Prostate gland (tissue), 2 donors: ENCODE measurements around the gene TANC1. TPM values are rescaled to one million over a fixed set of nuclear protein-coding genes. Genes with fewer than 3 reads are reported as not detected.

Source experiments
- DNase-seq: peaks from one replicate; pipeline ENCODE4 v3.0.0-alpha.2; 2019; ENCODE audit warnings: low spot score
- H3K27ac ChIP-seq, 2 donors: fragments of 200-600 bp; sonication (generic); 2 replicates each; pipeline ENCODE4 v1.5.1; 2017 to 2019
- H3K27me3 ChIP-seq: fragments of 200-600 bp; sonication (generic); replicated peaks from 2 replicates; pipeline ENCODE4 v1.5.1; 2019; ENCODE audit not compliant: insufficient read depth
- H3K36me3 ChIP-seq, 2 donors: fragments of 200-600 bp; sonication (generic); 1 replicate in 1 of 2; 2 replicates in 1 of 2; pipeline versions ENCODE4 v1.5.1 to v1.8.1; 2017 to 2019
- H3K4me1 ChIP-seq: fragments of 200-600 bp; sonication (generic); replicated peaks from 2 replicates; pipeline ENCODE4 v1.5.1; 2019
- H3K4me3 ChIP-seq, 2 donors: fragments of 200-600 bp; sonication (generic); 2 replicates each; pipeline ENCODE4 v1.5.1; 2017 to 2019
- H3K9me3 ChIP-seq: fragments of 200-600 bp; sonication (generic); 2 replicates; pipeline ENCODE4 v1.5.1; 2017
- CTCF ChIP-seq, 4 experiments: fragments of 200-600 bp in 2 of 4; fragments of 450-650 bp in 2 of 4; sonication (generic) in 2 of 4; IDR thresholded peaks; 1 replicate in 3 of 4; 2 replicates in 1 of 4; pipeline ENCODE4 v1.5.1; 2016 to 2019; ENCODE audit warnings: antibody characterized with exemption in 4 of 4, mild to moderate bottlenecking in 2 of 4, moderate library complexity in 2 of 4
- POLR2A ChIP-seq: fragments of 450-650 bp; IDR thresholded peaks from one replicate; pipeline ENCODE4 v1.6.1; 2016; ENCODE audit warnings: antibody characterized with exemption, mild to moderate bottlenecking
- POLR2AphosphoS5 ChIP-seq: sonication (generic); formaldehyde crosslinking; IDR thresholded peaks from one replicate; pipeline ENCODE4 v1.6.1; 2017; ENCODE audit warnings: antibody characterized with exemption
- WGBS: methylation state at CpG from one replicate; pipeline ENCODE4 v1.1.5; 2018; 5-methylcytosine and 5-hydroxymethylcytosine counted together
- intact Hi-C: fragments of 100-400 bp; cut with DNase I; formaldehyde crosslinking; loops from one replicate; pipeline ENCODE4 v1.14.2; 2022
- total RNA-seq, 2 donors: library from RNA; depleted of rRNA; stranded (reverse); fragments of >200 nt; gene quantifications; one replicate each; pipeline ENCODE4 v1.1.0, GENCODE V29; 2016

TANC1 gene
- total RNA-seq, 2 donors from 2014 or later, result 33.5 to 39.7 TPM

- DNase-seq, result no peak
- 57% methylated on average over 5 of the region's 5 CpGs for WGBS
- H3K4me3 ChIP-seq, result no peak overlapping the region
- no peak for TF ChIP-seq POLR2AphosphoS5
- no peak for TF ChIP-seq POLR2A
- no peak for TF ChIP-seq CTCF (IDR thresholded peaks at IDR 0.05)
- no peaks in the 10 kb centered on the region for H3K4me1 ChIP-seq
- no peaks in the 10 kb centered on the region for H3K27me3 ChIP-seq
- H3K9me3 ChIP-seq, result no peaks in the 10 kb centered on the region
- H3K36me3 ChIP-seq, result no peaks in the 10 kb centered on the region
- H3K27ac ChIP-seq, result no peak overlapping the region
- intact Hi-C loops, result no loop called here
Observed at GRCh38 chr2:158993030-158993429, 24.6 kb downstream of the TANC1 start.

GRCh38 chr2:158993721-158994587, 25.5 kb downstream of the TANC1 start:
- Histone ChIP-seq H3K36me3 (no peaks in the 10 kb centered on the region), H3K4me1 (no peaks in the 10 kb centered on the region), H3K9me3 (no peaks in the 10 kb centered on the region), H3K27ac (no peak overlapping the region), H3K4me3 (no peak overlapping the region), H3K27me3 (no peaks in the 10 kb centered on the region)
- TF ChIP-seq CTCF (IDR thresholded peaks at IDR 0.05) (no peak), POLR2A (no peak), POLR2AphosphoS5 (no peak)
- WGBS, result 82% methylated on average over 4 of the region's 4 CpGs
- DNase-seq, result no peak
- intact Hi-C loops, result no loop called here

GRCh38 chr2:158994920-158995676, 26.7 kb downstream of the TANC1 start:
- WGBS, result 69% methylated on average over 5 of the region's 5 CpGs
- intact Hi-C loops, result no loop called here
- DNase-seq, result no peak
- H3K4me1 ChIP-seq, result no peaks in the 10 kb centered on the region
- H3K9me3 ChIP-seq, result no peaks in the 10 kb centered on the region
- no peak overlapping the region for H3K4me3 ChIP-seq
- no peaks in the 10 kb centered on the region for H3K36me3 ChIP-seq
- no peak overlapping the region for H3K27ac ChIP-seq
- H3K27me3 ChIP-seq, result no peaks in the 10 kb centered on the region
- TF ChIP-seq CTCF (IDR thresholded peaks at IDR 0.05) (no peak), POLR2A (no peak), POLR2AphosphoS5 (no peak)

- intact Hi-C loops, result no loop called here
- Histone ChIP-seq H3K27ac (no peak overlapping the region), H3K36me3 (no peaks in the 10 kb centered on the region), H3K9me3 (no peaks in the 10 kb centered on the region), H3K4me1 (no peaks in the 10 kb centered on the region), H3K4me3 (no peak overlapping the region), H3K27me3 (no peaks in the 10 kb centered on the region)
- no peak for DNase-seq
- no peak for TF ChIP-seq CTCF (IDR thresholded peaks at IDR 0.05)
- 62% methylated on average over 5 of the region's 5 CpGs for WGBS
Observed at GRCh38 chr2:158995677-158996049, 27.2 kb downstream of the TANC1 start.
